Activated CD4-positive, CD25-positive, alpha-beta regulatory T cell treated with anti-CD3 and anti-CD28 coated beads, Interleukin-2, amount 50 U/mL, for 24 hours (primary cell): Measurements from ENCODE around the gene CEP68.

Experiments used
- ATAC-seq, 2 donors: fragments of 150-1000 bp; cut with Tn5 transposase; one replicate each; pipeline ENCODE4 v1.10.0; 2021; ENCODE audit warnings: mild to moderate bottlenecking in 1 of 2, moderate library complexity in 1 of 2

CEP68 gene

GRCh38 chr2:65133626-65134025 lies 77.4 kb downstream of the CEP68 start:
- ATAC-seq: no peak

GRCh38 chr2:65134158-65134557 lies 77.9 kb downstream of the CEP68 start:
- ATAC-seq: no peak

- no peak for ATAC-seq
Measured at GRCh38 chr2:65136253-65136652, 80.0 kb downstream of the CEP68 start.
